OCI-LY3 (cell line): ENCODE measurements around the gene GARRE1.
"Not testable (repeated sequence)": the region's sequence is repeated elsewhere in the genome, so short reads cannot be mapped to it uniquely, and the experiment has no call there.

Source experiments
- H2AFZ ChIP-seq: fragments of 200-600, 300-600 bp; shearing (Covaris generic); 2 replicates; pipeline ENCODE4 v1.6.0; 2014; ENCODE audit warnings: antibody characterized with exemption, low read depth, low read length
- H3K27ac ChIP-seq: fragments of 200-600, 300-600 bp; sonication (generic); 2 replicates; pipeline ENCODE4 v1.5.1; 2014; ENCODE audit warnings: mild to moderate bottlenecking, low read length, moderate library complexity, mixed read lengths
- H3K27me3 ChIP-seq: fragments of 200-600, 300-600 bp; sonication (generic); 2 replicates; pipeline ENCODE4 v1.6.1; 2014; ENCODE audit warnings: low read depth, low read length, mixed read lengths
- H3K36me3 ChIP-seq: fragments of 200-600, 300-600 bp; sonication (generic); replicated peaks from 2 replicates; pipeline ENCODE3; 2014; ENCODE audit warnings: low read depth, low read length, mixed read lengths
- H3K4me1 ChIP-seq: fragments of 300-600, 200-600 bp; sonication (generic); 2 replicates; pipeline ENCODE4 v1.6.1; 2014; ENCODE audit warnings: low read length, mixed read lengths
- H3K4me2 ChIP-seq: fragments of 200-600, 300-600 bp; sonication (generic); 2 replicates; pipeline ENCODE4 v1.6.1; 2014; ENCODE audit warnings: low read length, mixed read lengths
- H3K4me3 ChIP-seq: fragments of 300-600, 200-600 bp; sonication (generic); 2 replicates; pipeline ENCODE4 v1.5.1; 2014; ENCODE audit warnings: antibody characterized with exemption, mild to moderate bottlenecking, low read length, moderate library complexity
- H3K79me2 ChIP-seq: fragments of 300-600, 200-600 bp; shearing (Covaris generic); 2 replicates; pipeline ENCODE4 v1.6.1; 2014; ENCODE audit warnings: mild to moderate bottlenecking, low read length, mixed read lengths
- H3K9ac ChIP-seq: fragments of 300-600, 200-600 bp; shearing (Covaris generic); 2 replicates; pipeline ENCODE4 v1.6.0; 2014; ENCODE audit warnings: mild to moderate bottlenecking, low read length, moderate library complexity
- H3K9me3 ChIP-seq: fragments of 200-600, 300-600 bp; shearing (Covaris generic); 2 replicates; pipeline ENCODE4 v1.6.1; 2014; ENCODE audit warnings: low read length, mixed read lengths; ENCODE audit not compliant: insufficient read depth
- H4K20me1 ChIP-seq: fragments of 200-600, 300-600 bp; sonication (generic); 2 replicates; pipeline ENCODE4 v1.6.1; 2016; ENCODE audit warnings: low read length, mixed read lengths; ENCODE audit not compliant: insufficient read depth
- CTCF ChIP-seq: fragments of 200-600, 300-600 bp; sonication (generic); IDR thresholded peaks from 2 replicates; pipeline ENCODE4 v1.5.1; 2014; ENCODE audit warnings: antibody characterized with exemption, low read length, low read depth
- EZH2phosphoT487 ChIP-seq: fragments of 200-600 bp; shearing (Covaris generic); IDR thresholded peaks from 2 replicates; pipeline ENCODE4 v1.6.1; 2018; ENCODE audit warnings: antibody characterized with exemption, mixed run types, low read depth

Gene GARRE1

GRCh38 chr19:34213283-34213682 lies 41.1 kb upstream of the GARRE1 start:
- Histone ChIP-seq H3K4me2 (no peak overlapping the region), H3K4me3 (no peak overlapping the region), H3K4me1 (peaks cover 8% of the 10 kb centered on the region), H3K9ac (no peak overlapping the region), H2AFZ (no peak overlapping the region), H3K27ac (no peak overlapping the region), H4K20me1 (peaks cover 6% of the 10 kb centered on the region), H3K36me3 (peaks cover 50% of the 10 kb centered on the region), H3K27me3 (no peaks in the 10 kb centered on the region), H3K9me3 (no peaks in the 10 kb centered on the region), H3K79me2 (peaks cover 37% of the 10 kb centered on the region)
- TF ChIP-seq CTCF (no peak), EZH2phosphoT487 (no peak)

GRCh38 chr19:34214040-34214439 lies 40.3 kb upstream of the GARRE1 start:
- H2AFZ ChIP-seq, result no peak overlapping the region
- H3K27ac ChIP-seq, result no peak overlapping the region
- peaks cover 44% of the 10 kb centered on the region for H3K79me2 ChIP-seq
- H4K20me1 ChIP-seq, result peaks cover 12% of the 10 kb centered on the region
- no peaks in the 10 kb centered on the region for H3K27me3 ChIP-seq
- peaks cover 47% of the 10 kb centered on the region for H3K36me3 ChIP-seq
- no peak overlapping the region for H3K9ac ChIP-seq
- no peak overlapping the region for H3K4me2 ChIP-seq
- no peak for TF ChIP-seq EZH2phosphoT487
- TF ChIP-seq CTCF, result no peak
- peaks cover 12% of the 10 kb centered on the region for H3K4me1 ChIP-seq
- no peaks in the 10 kb centered on the region for H3K9me3 ChIP-seq
- no peak overlapping the region for H3K4me3 ChIP-seq

GRCh38 chr19:34215006-34215665 lies 39.2 kb upstream of the GARRE1 start:
- Histone ChIP-seq H3K36me3 (peaks cover 48% of the 10 kb centered on the region), H3K9ac (no peak overlapping the region), H3K79me2 (peaks cover 44% of the 10 kb centered on the region), H4K20me1 (peaks cover 12% of the 10 kb centered on the region), H3K9me3 (no peaks in the 10 kb centered on the region), H3K27me3 (no peaks in the 10 kb centered on the region), H3K4me1 (peaks cover 12% of the 10 kb centered on the region), H3K4me2 (no peak overlapping the region), H3K27ac (no peak overlapping the region), H2AFZ (no peak overlapping the region), H3K4me3 (no peak overlapping the region)
- no peak for TF ChIP-seq CTCF
- no peak for TF ChIP-seq EZH2phosphoT487

- H4K20me1 ChIP-seq, result peaks cover 12% of the 10 kb centered on the region
- no peak overlapping the region for H3K27ac ChIP-seq
- H3K27me3 ChIP-seq, result no peaks in the 10 kb centered on the region
- no peaks in the 10 kb centered on the region for H3K9me3 ChIP-seq
- H3K79me2 ChIP-seq, result peaks cover 44% of the 10 kb centered on the region
- H3K4me3 ChIP-seq, result no peak overlapping the region
- no peak overlapping the region for H3K4me2 ChIP-seq
- no peak for TF ChIP-seq CTCF
- no peak for TF ChIP-seq EZH2phosphoT487
- no peak overlapping the region for H3K9ac ChIP-seq
- H3K36me3 ChIP-seq, result peaks cover 50% of the 10 kb centered on the region
- peaks cover 12% of the 10 kb centered on the region for H3K4me1 ChIP-seq
- H2AFZ ChIP-seq, result no peak overlapping the region
Measured at GRCh38 chr19:34215666-34216038, 38.7 kb upstream of the GARRE1 start.

GRCh38 chr19:34216745-34217219 lies 37.6 kb upstream of the GARRE1 start:
- H3K27ac ChIP-seq, H3K9ac ChIP-seq, H3K4me3 ChIP-seq, H3K27me3 ChIP-seq, H2AFZ ChIP-seq, H3K4me2 ChIP-seq, H3K9me3 ChIP-seq: not testable (repeated sequence)
- Histone ChIP-seq H3K4me1 (peaks cover 12% of the 10 kb centered on the region), H3K36me3 (peaks cover 52% of the 10 kb centered on the region), H3K79me2 (peaks cover 39% of the 10 kb centered on the region), H4K20me1 (peaks cover 12% of the 10 kb centered on the region)
